GM18499 (cell line): ENCODE results near the gene MTA1.

Experiments used
- ATAC-seq: cut with Tn5 transposase; IDR thresholded peaks from one replicate; pipeline ENCODE4 v1.9.1; 2021; ENCODE audit warnings: moderate number of reproducible peaks; ENCODE audit not compliant: insufficient read depth, unreplicated experiment

MTA1 gene

DNA sequence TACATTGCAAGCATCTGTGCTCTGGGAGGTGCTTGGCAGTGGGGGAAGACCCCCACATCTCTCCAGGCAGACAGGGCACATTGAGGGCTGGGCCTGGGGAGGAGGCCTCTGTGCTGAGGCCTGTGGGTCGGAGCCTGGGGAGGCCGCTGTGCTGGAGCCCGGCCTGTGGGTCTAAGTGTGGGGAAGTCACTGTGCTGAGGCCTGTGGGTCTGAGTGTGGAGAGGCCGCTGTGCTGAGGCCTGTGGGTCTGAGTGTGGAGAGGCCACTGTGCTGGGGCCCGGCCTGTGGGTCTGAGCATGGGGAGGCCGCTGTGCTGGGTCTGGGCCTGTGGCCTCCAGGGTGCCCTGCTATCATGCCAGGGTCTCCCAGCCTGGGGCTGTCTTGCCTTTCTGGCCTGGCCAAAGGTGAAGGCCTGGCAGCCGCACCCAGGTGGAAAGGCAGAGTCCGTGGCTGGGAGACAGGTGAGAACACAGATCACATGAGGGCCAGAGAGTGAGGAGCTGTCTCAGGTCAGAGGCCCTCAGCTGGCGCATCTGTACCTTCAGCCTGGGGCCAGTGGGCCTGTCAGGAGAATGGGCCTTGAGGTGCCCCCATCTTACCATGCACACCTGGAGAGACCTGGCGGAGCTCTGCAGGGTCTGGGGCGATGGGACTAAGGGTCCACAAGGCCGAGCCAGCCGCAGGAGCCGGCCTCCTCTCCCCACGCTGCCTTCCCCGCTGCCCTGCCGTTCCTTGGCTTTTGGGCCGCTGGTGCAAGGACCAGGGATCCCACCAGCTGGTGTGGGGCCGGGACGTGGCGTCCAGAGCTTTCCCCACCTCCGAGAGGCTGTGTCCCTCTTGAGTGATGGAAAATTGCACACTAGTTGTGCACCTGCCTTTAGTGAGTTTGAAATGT, 36.4 kb downstream of the MTA1 start:
- ATAC-seq = no peak

- ATAC-seq = no peak
These were observed 37.4 kb downstream of the MTA1 start for GRCh38 chr14:105456736-105457617.

DNA sequence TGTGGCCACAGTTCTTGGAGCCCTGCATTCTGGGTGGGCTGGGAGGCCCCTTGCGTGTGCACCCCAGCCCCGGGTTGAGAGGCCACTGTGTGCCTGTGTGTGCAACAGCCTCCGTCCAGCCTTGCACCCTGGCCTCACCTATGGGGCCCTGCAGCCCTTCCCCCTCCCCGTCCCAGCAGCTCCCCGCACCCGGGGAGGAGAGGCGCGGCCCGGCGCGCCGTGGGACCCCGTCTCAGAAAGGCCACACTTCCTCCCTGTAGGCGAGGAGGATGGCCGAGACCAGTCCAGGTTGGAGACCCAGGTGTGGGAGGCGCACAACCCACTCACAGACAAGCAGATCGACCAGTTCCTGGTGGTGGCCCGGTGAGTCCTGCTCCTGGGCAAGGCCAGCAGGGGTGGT, 38.4 kb downstream of the MTA1 start:
- no peak for ATAC-seq

DNA sequence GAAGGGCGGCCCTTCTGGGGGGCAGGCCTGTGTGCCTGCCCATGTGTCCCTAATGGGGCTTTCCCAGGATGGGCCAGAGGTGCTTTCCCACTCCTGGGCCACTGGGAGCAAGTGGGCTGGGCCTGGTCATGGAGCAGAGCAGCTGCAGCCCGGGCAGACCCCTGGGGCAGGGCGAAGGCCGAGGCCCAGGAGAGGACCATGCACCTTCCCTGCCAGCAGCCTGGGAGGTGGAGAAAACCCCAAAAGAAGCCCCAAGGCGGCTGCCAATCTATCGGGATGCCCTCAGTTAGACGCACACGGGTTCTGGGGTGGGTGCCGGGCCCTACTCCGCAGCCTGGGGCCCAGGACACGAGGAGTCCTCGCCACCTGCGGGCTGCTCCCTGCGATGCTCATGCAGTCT, 38.9 kb downstream of the MTA1 start:
- ATAC-seq = no peak

GRCh38 chr14:105460116-105460515, 40.5 kb downstream of the MTA1 start:
- no peak for ATAC-seq

GRCh38 chr14:105460616-105461015, 41.0 kb downstream of the MTA1 start:
- ATAC-seq = no peak

DNA sequence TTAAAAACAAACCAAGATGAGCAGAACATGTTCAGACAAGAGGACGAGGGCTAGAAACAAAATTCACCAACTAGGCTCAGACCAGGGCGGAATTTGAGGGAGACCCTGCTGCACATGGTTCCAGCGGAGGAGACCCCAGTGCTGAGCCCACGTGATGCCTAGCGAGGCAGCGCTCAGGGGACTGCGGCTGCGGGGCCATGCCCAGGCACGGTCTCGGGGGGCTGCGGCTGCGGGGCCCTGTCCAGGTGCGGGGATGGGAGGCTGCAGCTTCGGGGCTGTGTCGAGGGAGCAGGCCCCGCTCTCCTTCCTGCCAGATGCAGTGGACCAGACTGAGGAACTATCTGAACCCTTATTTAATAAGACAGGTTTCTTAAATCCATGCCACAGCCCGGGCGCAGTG, 42.3 kb downstream of the MTA1 start:
- no peak for ATAC-seq

- ATAC-seq = no peak
These were observed 44.9 kb downstream of the MTA1 start for GRCh38 chr14:105464501-105464900.

DNA sequence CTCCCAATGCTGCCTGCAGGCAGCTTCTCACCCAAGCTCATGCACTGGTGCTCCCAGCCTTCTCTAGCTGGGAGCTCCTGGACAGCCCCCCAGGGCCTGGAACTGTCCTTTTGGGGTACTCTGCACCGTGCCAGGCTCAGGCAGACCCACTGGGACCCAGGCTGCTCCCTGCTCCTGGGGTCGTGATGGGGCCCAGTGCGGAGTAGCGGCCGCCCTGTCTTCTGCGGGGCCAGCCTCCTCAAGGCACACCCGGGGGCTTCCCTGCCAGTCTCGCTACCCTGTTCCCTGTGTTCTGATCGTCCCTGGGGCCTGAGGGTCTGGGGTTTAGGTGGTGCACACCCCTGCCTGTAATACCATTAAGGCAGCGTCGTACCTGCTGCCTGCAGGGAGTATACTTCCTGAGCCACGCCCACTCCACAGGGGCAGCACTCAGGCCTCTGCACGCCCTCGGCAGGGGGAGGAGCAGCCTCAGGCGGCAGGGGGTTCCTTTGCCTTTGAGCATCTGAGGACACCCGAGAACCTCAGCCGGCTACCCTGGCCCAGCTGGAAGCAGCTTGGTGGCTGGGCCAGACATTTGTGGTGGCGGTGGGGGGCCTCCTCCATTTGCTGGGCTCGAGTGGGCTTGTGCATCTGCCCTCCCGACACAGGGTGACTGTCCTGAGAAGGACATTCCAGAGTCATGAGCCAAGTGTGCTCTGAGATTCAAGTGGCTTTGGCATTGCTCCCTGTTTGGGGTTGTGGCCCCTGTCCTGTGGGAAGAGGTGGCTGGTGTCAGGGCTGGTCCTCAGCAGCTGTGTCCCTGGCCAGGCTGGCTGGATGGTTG, 45.8 kb downstream of the MTA1 start:
- no peak for ATAC-seq

- ATAC-seq = no peak
These were observed 47.1 kb downstream of the MTA1 start for GRCh38 chr14:105466531-105467248.

- ATAC-seq = no peak
These were observed 47.8 kb downstream of the MTA1 start for GRCh38 chr14:105467249-105467941.

DNA sequence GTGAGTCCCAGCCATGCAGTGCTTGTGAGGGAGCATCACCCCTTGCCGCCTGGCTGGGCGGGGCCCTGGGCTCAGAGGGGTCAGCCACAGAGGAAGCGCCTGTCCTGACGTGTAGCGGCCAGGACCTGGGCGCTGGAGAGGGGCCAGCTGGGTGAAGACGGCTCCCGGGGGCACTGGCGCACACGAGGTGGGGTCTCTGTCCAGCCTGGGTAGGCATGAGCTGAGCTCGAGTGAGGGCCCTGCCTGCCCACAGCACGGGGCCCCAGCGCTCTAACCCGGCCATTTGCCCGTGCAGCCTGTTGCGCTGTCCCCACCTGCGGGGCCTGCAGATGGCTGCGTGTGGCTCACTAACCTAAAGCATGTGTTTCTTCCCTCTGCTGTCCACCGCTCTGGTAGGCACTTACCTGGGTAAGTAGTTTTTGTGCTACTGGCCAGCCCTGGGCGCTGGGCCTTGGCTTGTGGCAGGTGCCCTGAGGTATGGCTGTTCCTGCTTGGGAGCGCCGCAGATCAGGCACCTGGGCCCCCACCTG, 48.4 kb downstream of the MTA1 start:
- ATAC-seq = no peak

- ATAC-seq = no peak
These were observed 49.1 kb downstream of the MTA1 start for GRCh38 chr14:105468621-105469241.

- ATAC-seq = no peak
These were observed 50.1 kb downstream of the MTA1 start for GRCh38 chr14:105469456-105470349.

DNA sequence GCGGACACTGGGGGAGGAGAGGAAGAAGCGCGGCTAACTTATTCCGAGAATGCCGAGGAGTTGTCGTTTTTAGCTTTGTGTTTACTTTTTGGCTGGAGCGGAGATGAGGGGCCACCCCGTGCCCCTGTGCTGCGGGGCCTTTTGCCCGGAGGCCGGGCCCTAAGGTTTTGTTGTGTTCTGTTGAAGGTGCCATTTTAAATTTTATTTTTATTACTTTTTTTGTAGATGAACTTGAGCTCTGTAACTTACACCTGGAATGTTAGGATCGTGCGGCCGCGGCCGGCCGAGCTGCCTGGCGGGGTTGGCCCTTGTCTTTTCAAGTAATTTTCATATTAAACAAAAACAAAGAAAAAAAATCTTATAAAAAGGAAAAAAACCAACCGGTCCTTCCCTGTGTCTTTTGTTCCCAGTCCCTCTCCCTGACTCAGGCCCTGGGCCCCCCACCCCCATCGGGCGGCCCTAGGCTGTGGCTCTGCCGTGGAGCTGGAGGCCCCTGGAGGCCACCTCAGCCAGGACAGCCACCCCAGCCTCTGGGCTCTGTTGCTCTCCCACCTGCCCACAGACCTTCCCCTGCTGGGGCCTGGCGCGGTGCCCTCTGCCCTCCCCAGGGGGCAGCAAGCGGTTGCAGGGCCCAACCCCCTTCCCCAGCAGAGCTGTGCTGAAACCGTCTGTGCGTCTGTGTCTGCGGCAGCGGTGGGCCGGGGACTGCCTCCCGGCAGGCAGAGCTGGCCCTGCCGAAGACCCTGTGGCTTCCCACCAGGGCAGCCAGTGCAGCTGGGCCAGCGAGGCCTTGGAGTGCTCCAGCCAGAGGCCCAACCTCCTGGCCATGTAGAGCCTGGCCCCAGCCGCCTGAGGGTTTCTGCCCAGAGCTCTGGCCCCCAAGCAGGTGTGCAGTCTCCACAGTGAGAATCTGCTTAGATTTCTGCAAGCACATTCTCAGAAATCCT, 51.0 kb downstream of the MTA1 start:
- ATAC-seq = no peak

DNA sequence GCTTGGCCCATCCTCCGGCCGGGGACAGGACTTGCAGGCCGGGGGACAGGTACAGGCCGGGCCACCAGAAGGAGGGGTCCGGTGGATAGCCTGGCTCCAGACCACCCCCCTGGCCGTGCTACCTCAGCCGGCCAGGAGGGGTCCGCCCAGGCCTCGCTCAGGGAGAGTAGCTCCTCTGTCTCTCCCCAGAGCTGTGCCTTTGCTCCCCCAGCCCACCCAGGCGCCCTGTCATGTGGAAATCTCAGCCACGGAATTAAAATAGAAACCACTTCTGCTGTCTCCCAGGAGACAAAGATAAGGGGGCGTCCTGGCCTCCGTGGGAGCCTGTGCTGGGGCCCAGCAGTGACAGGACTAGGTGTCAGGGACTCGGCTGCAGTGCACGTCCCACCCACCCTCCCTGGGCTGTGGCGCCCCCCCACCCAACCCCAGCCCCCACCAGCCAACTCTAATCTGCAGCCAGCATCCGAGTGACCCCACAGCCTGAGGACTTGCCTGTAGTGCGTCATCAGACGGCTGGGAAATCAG, 51.7 kb downstream of the MTA1 start:
- ATAC-seq = no peak
